Neutrophil (primary cell): Measurements from ENCODE around the gene SMIM1.

Experiments used
- H3K27ac ChIP-seq: fragments of 200-600 bp; sonication (generic); 2 replicates; pipeline ENCODE4 v1.5.1; 2016; ENCODE audit warnings: mild to moderate bottlenecking, moderate library complexity
- H3K27me3 ChIP-seq: fragments of 200-600 bp; sonication (generic); 2 replicates; pipeline ENCODE4 v1.6.0; 2016; ENCODE audit warnings: mild to moderate bottlenecking
- H3K36me3 ChIP-seq: fragments of 200-600 bp; sonication (generic); 2 replicates; pipeline ENCODE4 v1.5.1; 2017
- H3K4me1 ChIP-seq, 2 experiments: fragments of 200-600 bp in 1 of 2; sonication (generic) in 1 of 2; 1 replicate in 1 of 2; 2 replicates in 1 of 2; pipeline versions ENCODE4 v1.5.1 to v1.6.1; 2013 to 2016; ENCODE audit warnings: low read depth in 1 of 2, low read length in 1 of 2, mild to moderate bottlenecking in 1 of 2, moderate library complexity in 1 of 2; ENCODE audit not compliant: control insufficient read depth in 1 of 2, insufficient read depth in 1 of 2
- H3K4me3 ChIP-seq, 2 experiments: fragments of 200-600 bp in 1 of 2; sonication (generic) in 1 of 2; 1 replicate in 1 of 2; 2 replicates in 1 of 2; pipeline ENCODE4 v1.5.1; 2013 to 2016; ENCODE audit warnings: low read depth in 1 of 2, low read length in 1 of 2, mild to moderate bottlenecking in 1 of 2, moderate library complexity in 1 of 2
- H3K9me3 ChIP-seq: fragments of 200-600 bp; sonication (generic); 2 replicates; pipeline ENCODE4 v1.5.1; 2016
- CTCF ChIP-seq: fragments of 200-600 bp; sonication (generic); IDR thresholded peaks from 2 replicates; pipeline ENCODE4 v1.5.1; 2016; ENCODE audit warnings: antibody characterized with exemption

Gene SMIM1

GRCh38 chr1:3775490-3776230 is 3.1 kb downstream of the SMIM1 start:
- H3K4me3 ChIP-seq = no peak overlapping the region
- peaks cover 32% of the 10 kb centered on the region for H3K36me3 ChIP-seq
- H3K9me3 ChIP-seq = no peaks in the 10 kb centered on the region
- peaks cover 50% of the 10 kb centered on the region for H3K27me3 ChIP-seq
- no peak for TF ChIP-seq CTCF
- no peak overlapping the region for H3K27ac ChIP-seq
- peaks cover 3 to 20% of the 10 kb centered on the region in 2 experiments for H3K4me1 ChIP-seq

DNA sequence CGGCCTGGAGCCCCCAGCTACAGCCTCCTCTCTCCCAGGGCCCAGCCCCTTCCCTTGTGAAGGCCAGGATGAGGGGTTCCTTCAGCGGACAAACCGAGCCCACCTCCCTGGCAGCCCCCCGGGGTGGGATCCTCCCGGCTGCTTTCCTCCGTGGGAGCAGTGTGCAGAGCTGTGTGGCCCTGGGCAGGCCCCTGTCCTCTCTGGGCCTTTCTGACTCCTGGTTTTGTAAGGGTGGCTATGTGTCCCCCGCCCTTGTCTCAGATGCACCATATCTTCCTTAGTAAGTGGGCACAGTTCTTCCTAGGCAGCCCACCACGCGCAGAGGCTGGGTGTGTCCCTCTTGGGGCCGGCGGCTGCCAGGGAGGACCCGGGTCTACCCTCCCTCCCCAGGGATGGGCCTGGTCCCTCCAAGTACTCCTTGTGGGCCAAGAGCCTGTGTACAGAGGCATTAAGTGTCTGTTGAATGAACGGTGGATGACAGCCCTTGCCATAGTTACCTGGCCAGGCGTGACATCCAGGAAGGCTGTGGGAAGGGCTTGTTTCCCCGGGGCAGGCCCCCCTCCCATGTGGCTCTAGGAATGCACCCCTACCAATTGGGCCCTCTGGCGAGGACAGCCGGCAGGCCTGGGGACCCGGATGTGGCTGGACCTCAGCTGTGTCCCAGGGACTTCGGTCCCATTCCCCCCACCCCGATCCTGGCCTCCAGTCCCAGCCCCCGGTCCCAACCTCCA is 3.8 kb downstream of the SMIM1 start:
- H3K27ac ChIP-seq = no peak overlapping the region
- H3K36me3 ChIP-seq = peaks cover 39% of the 10 kb centered on the region
- H3K27me3 ChIP-seq = peaks cover 43% of the 10 kb centered on the region
- H3K4me1 ChIP-seq = peaks cover 3 to 20% of the 10 kb centered on the region in 2 experiments
- TF ChIP-seq CTCF = no peak
- H3K4me3 ChIP-seq = no peak overlapping the region
- H3K9me3 ChIP-seq = no peaks in the 10 kb centered on the region

DNA sequence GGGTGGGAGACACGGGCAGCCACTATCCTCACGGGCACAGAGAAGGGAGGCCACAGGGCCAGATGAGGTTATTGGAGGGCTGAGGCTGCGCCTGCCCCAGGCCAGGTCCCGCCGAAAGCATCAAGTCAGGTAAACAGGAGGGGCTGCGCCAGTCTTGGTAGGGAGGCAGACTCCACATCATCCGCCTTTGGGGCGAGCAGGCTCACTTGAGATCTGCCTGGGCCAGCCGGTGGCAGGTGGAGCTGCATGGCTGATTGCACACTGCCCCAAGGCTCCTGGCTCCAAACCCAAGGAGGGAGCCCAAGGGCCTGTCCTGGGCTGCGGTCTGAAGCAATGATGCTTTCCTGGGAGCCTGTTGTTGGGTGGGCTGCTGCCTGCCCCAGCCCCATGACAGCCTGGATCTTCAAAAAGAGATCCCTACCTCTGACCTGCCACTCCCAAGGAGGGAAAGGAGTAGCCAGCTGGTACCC is 4.6 kb downstream of the SMIM1 start:
- Histone ChIP-seq H3K27ac (no peak overlapping the region), H3K9me3 (no peaks in the 10 kb centered on the region), H3K4me3 (no peak overlapping the region), H3K36me3 (peaks cover 47% of the 10 kb centered on the region), H3K4me1 (peaks cover 3 to 15% of the 10 kb centered on the region in 2 experiments), H3K27me3 (peaks cover 35% of the 10 kb centered on the region)
- no peak for TF ChIP-seq CTCF

DNA sequence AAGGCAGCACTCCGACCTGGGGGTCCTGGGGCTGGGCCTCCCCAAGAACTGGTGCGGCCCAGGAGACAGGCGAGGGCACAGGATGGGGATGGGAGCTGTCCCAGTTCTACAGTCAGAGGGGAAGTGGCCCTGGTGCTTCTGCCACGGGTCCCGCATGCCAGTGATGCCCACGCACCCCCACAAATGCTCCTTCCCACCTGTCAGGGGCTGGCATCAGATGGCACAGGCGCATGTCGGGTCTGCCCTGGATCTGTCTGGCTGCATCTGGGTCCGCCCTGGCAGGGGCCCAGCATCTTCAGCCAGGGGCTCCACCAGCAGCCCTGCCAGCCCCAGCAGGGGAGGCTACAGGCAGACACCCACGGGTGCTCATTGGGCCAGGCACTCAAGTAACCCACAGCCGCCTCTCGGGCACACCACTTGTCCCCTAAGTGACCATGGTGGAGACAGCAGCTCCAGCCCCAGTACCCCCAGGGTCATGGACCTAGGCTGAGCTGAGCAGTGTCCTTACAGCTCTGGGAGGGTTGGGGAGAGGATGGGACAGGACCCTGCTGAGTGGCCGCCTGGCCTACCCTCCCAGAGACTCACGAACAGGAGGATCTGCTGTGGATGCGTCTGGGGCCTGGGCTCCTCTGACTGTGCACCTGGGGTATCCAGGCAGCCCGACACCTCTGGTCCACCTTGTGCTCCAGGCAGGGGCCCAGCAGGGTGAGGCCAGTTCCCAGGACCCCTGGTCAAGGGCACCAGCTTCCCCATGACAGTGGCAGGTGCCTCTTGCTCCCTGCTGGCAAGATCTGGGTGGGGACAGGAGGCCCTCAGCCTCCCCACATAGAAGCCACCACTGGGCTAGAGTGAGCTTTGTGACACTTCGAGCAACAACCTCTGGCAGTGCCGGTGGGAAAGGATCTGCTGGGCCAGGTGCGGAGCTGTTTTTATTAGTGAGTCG is 5.4 kb downstream of the SMIM1 start:
- no peaks in the 10 kb centered on the region for H3K9me3 ChIP-seq
- peaks cover 55% of the 10 kb centered on the region for H3K36me3 ChIP-seq
- no peak overlapping the region for H3K27ac ChIP-seq
- no peak for TF ChIP-seq CTCF
- peaks cover 3 to 7% of the 10 kb centered on the region in 2 experiments for H3K4me1 ChIP-seq
- H3K27me3 ChIP-seq = peaks cover 27% of the 10 kb centered on the region
- no peak overlapping the region for H3K4me3 ChIP-seq

DNA sequence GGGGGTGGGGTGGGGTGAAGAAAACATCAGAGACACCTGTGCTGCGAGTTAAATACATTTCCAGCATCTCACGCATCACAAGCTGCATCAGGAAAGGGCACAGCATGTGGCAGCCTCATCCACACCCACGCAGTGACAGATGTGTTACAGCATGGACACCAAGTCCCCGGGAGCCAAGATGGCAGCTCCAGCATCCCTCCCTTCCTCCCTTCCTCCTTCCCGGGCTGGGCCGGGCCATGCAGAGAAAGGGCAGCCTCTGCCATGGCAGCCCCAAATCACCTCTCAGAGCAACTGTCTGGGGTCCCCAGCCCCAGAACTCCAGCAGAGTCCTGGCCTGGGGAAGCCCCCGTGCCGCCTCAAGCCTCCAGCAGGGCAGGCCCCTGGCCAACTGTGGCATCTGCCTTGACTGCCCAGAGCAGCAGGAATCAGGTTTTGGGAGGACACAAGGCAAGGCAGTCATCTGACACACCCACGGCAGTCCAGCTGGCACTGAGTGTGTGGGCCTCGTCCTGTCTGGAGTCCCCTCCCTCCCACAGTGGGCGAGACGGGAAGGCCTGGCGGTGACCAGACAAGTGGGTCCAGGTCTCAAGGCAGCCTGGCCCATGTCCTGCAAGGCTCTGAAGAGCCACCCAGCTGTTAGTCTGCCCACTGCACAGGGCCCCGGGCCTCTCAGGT is 6.2 kb downstream of the SMIM1 start:
- Histone ChIP-seq H3K36me3 (peaks cover 63% of the 10 kb centered on the region), H3K4me1 (peaks cover 3 to 7% of the 10 kb centered on the region in 2 experiments), H3K27me3 (peaks cover 19% of the 10 kb centered on the region), H3K9me3 (no peaks in the 10 kb centered on the region), H3K4me3 (no peak overlapping the region), H3K27ac (no peak overlapping the region)
- no peak for TF ChIP-seq CTCF
